HG02798 (cell line): ENCODE results near the gene AHI1.
A peak's percentile ranks its signal among the peaks of the same experiment; 100 is the strongest.
"Not testable (repeated sequence)": the region's sequence is repeated elsewhere in the genome, so short reads cannot be mapped to it uniquely, and the experiment has no call there.

Source experiments
- ATAC-seq: cut with Tn5 transposase; IDR thresholded peaks from one replicate; pipeline ENCODE4 v1.9.1; 2021; ENCODE audit warnings: mild to moderate bottlenecking; ENCODE audit not compliant: unreplicated experiment, poor library complexity

Gene AHI1

DNA sequence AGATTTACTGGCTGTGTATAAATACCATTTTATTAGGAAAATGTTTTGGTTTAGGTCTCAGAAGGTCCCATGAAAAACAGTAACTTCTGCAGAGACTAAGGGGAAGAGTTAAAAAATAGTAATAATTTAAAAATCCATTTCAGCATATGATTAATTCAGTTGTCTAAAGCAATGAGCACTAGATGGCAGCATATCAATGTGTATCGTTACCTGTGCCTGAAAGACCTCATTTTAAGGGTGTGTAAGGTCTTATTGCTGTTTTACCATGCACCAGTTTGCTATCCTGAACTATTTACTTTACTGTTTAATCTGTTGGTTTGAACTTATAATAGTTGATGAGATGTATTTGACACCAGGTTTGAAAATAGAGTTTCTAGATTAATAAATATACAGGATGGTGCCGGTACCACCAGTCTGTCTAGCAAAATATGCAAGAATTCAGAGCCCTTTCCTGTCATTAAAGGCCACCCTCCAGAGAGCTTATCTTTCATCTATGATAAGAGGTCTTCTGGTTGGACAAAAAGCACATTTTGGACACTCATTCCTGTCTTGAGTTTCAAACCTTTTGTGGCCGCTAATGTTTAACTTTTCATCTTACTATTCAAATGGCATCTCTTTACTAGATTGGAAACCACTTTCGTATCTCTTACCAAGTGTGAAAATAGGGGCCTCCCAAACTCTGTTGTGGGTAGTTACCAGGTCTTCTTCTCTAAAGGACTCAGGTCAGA lies 8.9 kb upstream of the AHI1 start:
- peak; percentile 91 for ATAC-seq

GRCh38 chr6:135505648-135506047 lies 8.1 kb upstream of the AHI1 start:
- no peak for ATAC-seq

DNA sequence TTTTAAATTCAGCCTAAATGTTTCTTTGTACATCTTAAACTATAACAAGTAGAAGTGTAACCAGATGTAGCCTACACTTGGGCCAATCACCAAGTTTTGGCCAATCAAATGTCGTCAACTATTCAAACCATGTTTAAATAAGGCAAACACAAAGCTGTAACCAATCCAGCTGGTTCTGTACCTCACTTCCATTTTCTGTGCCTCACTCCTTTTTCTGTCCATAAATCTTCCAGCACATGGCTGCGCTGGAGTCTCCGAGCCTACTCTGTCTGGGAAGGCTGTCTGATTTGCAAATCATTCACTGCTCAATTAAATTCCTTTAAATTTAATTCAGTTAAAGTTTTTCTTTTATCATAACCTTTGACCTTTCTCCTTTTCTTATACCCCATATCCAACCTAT lies 7.7 kb upstream of the AHI1 start:
- no peak for ATAC-seq

- ATAC-seq: no peak
Observed at GRCh38 chr6:135504734-135505133, 7.2 kb upstream of the AHI1 start.

DNA sequence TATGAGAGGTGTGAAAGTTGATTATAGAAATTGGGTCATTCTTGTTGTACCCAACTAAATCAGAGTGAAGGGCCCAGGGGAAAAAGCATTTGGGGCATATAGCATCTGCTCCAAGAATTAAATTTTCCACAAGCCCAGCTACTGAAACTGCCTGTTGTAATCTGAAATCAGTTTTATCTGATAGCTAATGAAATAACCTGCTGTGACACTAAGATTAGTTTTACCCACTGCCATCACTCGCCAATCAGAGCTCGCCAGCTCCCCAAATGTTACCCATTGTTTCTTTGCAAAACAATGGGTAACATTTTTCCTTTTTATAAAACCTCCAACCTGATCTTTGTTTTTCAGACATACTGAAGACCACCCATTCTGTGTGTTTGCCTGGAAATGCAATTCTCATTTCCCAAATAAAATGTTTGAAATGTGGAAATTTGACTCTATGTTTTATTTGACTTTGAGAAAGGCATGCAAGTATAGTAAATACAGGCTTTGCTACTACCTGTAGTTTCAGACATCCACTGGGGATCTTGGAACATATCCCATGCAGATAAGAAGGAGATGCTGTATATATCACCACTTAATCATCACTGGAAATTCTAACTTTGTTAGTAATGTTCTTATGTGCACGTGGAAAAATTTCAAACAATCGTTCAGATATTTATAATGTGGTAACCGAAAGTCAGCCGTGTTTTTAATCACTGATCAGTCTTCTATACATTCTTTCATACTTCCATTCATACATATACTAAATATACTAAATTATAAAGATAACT lies 6.3 kb upstream of the AHI1 start:
- ATAC-seq: no peak

GRCh38 chr6:135499441-135500340 lies 2.2 kb upstream of the AHI1 start:
- no peak for ATAC-seq

DNA sequence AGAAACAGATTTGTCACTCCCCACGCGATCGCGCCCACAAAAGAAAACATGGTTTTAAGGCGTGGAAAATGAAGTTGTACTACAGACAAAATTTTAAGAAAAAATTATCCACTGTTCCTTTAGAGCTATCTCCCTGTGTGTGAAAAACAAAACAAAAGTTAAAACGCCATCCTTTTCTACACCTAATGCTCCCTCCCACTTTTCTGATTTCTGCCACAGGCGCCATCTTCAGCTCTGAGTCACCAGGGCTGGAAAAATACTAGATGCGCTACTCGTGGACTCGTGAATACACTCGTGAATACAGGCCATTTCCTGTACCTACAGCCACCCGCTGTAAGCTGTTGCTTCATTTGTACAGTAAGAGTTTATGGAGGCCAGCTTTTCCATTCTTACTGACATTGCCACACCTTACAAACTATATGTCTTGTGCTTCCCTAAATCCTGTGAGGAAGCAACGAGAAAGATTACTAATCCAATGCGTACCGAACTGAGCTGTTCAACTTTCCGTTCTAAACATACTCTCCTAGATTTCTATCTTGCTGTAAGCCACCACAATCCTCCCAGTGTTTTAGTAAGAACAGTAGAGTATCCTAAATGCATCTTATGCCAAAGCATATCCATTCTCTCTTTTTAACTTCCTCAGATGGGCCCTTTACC lies 773 bp upstream of the AHI1 start:
- peak; percentile 34 for ATAC-seq

GRCh38 chr6:135496800-135497411 lies 634 bp downstream of the AHI1 start:
- no peak for ATAC-seq

GRCh38 chr6:135493218-135493961 lies 4.2 kb downstream of the AHI1 start:
- no peak for ATAC-seq

GRCh38 chr6:135490381-135490780 lies 7.2 kb downstream of the AHI1 start:
- ATAC-seq: no peak

- no peak for ATAC-seq
Observed at GRCh38 chr6:135488023-135488422, 9.5 kb downstream of the AHI1 start.

- ATAC-seq: not testable (repeated sequence)
Observed at GRCh38 chr6:135483903-135484302, 13.6 kb downstream of the AHI1 start.

DNA sequence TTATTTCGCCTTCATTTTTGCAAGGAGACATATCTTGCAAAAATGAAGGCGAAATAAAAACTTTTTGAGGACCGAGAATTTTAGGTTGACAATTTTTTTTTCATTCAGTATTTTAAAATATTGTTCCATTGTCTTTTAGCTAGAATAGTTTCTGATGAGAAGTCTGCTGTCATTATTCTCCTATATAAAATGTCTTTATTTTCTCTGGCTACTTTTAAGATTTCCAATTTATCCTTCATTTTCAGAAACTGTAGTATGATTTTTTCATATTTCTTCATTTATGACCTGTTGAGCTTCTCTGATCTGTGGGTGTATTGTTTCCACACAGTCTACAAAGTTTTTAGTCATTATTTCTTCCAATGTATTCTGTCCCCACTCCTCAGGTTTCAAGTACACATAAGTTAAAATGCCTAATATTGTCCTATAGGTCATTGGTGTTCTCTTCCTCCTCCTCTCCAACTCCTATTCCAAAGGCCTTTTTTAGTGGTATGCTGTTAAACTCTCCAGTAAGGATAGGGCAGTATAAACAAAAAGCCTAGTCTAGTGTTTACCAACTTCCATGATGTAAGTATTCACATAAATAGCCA lies 15.7 kb downstream of the AHI1 start:
- ATAC-seq: no peak

GRCh38 chr6:135479601-135480000 lies 17.9 kb downstream of the AHI1 start:
- ATAC-seq: no peak

GRCh38 chr6:135478626-135479025 lies 18.9 kb downstream of the AHI1 start:
- ATAC-seq: no peak

- ATAC-seq: no peak
Observed at GRCh38 chr6:135475292-135475886, 22.2 kb downstream of the AHI1 start.

DNA sequence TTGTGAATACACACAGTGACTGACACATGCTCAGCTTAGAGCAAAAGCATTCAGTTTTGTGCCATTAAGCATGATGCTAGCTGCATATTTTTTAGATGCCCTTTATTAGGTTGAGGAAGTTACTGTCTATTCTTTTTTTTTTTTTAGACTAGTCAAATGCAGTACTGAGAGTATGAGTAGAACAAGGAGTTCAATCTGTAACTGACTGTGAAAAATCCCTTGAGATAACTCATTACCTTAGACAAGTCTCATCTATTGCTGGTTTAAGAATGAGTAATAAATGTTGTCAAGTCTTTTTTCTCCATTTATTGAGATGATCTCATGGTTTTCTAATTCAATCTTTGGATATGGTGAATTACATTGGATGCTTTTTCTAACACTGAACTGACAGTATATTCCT lies 23.2 kb downstream of the AHI1 start:
- no peak for ATAC-seq

- ATAC-seq: no peak
Observed at GRCh38 chr6:135465903-135466302, 31.6 kb downstream of the AHI1 start.
